BJ (cell line): ENCODE results near the gene SNRPB2. TPM values are rescaled to one million over a fixed set of nuclear protein-coding genes. Genes with fewer than 3 reads are reported as not detected.

Experiments
- CTCF ChIA-PET: fragments of 350-600 bp; formaldehyde crosslinking; extraction: SDS; loops from one replicate; lab custom pipeline; 2021; ENCODE audit warnings: antibody characterized with exemption, inconsistent platforms; lab: Yijun Ruan, JAX
- POLR2A ChIA-PET: fragments of 300-600 bp; sonication (Branson Sonifier 250); formaldehyde crosslinking; extraction: SDS; loops from one replicate; lab custom pipeline; 2021; ENCODE audit warnings: antibody characterized with exemption; lab: Charles Lee
- DNase-seq: peaks from one replicate; pipeline ENCODE4 v3.0.0-alpha.2; 2011; ENCODE audit warnings: low read depth
- H3K27me3 ChIP-seq: 2 replicates; pipeline ENCODE4 v1.6.0; 2011; ENCODE audit warnings: low read length; ENCODE audit not compliant: control insufficient read depth, insufficient read depth
- H3K36me3 ChIP-seq: 2 replicates; pipeline ENCODE4 v1.5.1; 2011; ENCODE audit warnings: low read length; ENCODE audit not compliant: control insufficient read depth, insufficient read depth
- H3K4me3 ChIP-seq: 2 replicates; pipeline ENCODE4 v1.5.1; 2011; ENCODE audit warnings: low read depth, mild to moderate bottlenecking, control low read depth, low read length
- CTCF ChIP-seq: IDR thresholded peaks from 2 replicates; pipeline ENCODE4 v1.5.1; 2011; ENCODE audit warnings: low read depth, mild to moderate bottlenecking, control low read depth, inconsistent platforms, low read length, moderate library complexity; ENCODE audit not compliant: insufficient read depth
- polyA plus RNA-seq: library from polyadenylated mRNA; depleted of rRNA; stranded (reverse); fragments of >200 nt; gene quantifications from 2 replicates; pipeline ENCODE4 v1.2.3, GENCODE V29; 2011

SNRPB2 gene
- polyA plus RNA-seq, 1 experiment = 28.1 TPM

DNA sequence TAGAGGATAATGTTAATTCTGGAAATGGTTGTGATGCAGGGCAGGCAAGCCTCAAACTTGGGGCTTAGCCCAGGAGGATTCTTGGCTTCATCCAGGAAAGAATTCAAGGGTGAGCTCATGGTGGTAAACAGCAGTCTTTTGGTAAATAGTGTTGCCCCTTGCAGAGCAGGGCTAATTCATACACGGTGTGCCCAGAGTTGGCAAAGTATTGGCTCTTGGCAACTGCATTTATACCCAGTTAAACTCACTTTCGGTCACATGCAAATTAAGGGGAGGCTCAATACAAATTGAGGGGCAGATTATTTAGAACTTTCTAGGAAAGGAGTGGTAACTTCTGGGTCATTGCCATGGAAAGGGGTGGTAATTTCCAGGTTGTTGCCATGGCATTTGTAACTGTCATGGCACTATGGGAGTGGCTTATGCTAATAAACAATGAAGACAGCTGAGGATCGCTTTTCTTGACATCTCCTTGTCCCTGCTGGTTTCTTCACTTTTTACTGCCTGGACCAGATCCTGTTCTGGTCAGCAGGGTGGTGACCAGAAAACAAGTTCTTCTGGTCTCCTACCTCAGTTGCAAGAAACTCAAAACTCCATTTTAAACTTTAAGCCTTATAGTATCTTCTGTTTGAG, 14.5 kb downstream of the SNRPB2 start:
- DNase-seq = no peak
- TF ChIP-seq CTCF = no peak
- ChIA-PET CTCF (no interaction called here), POLR2A (no interaction called here)
- Histone ChIP-seq H3K4me3 (no peak overlapping the region), H3K27me3 (no peaks in the 10 kb centered on the region), H3K36me3 (no peaks in the 10 kb centered on the region)

DNA sequence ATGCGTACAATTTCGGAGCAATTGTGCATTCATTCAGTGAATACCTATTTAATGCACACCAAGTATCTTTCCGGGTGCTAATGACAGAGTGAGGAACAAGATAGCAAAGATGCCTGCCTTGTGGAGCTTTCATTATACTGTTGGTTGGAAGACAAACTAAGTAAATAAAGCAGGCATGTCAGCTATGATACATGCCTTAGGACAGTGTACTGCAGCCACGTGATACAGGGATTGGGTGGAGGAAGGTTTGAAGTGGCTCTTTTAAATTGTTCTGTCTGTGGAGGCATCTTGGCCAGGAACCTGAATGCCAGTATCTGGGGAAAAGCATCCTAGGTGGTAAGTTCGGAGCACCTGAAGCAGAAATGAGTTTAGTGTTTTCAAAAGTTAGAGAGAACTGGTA, 15.4 kb downstream of the SNRPB2 start:
- DNase-seq = no peak
- Histone ChIP-seq H3K36me3 (no peaks in the 10 kb centered on the region), H3K27me3 (no peaks in the 10 kb centered on the region; the same call in 1 of the 2 replicates), H3K4me3 (no peak overlapping the region)
- no peak for TF ChIP-seq CTCF
- ChIA-PET CTCF (no interaction called here), POLR2A (no interaction called here)

DNA sequence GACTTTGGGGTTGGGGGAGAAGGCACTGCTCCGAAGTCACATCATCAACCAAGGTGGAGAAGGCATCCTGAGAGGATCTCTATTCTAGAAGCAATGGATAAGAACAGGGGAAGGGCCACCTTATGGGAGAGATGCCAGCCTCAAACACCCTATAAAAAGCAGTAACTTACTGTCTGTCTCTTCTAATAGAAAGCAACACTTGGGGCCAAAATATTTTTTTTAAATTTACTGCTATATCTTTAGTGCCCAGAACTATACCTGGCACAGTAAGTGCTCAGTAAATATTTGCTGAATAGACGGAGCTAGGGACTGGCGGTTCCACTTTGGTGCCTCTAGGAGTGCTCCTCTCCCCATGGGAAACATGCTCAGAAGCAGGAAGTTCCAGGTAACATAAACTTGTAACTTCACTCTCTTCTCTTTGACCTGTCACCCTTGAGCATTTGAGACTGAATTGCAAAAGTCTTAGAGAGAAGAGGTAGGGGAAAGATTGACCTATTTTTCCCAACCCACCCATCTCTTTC, 17.5 kb downstream of the SNRPB2 start:
- TF ChIP-seq CTCF = no peak
- no peaks in the 10 kb centered on the region for H3K36me3 ChIP-seq

DNA sequence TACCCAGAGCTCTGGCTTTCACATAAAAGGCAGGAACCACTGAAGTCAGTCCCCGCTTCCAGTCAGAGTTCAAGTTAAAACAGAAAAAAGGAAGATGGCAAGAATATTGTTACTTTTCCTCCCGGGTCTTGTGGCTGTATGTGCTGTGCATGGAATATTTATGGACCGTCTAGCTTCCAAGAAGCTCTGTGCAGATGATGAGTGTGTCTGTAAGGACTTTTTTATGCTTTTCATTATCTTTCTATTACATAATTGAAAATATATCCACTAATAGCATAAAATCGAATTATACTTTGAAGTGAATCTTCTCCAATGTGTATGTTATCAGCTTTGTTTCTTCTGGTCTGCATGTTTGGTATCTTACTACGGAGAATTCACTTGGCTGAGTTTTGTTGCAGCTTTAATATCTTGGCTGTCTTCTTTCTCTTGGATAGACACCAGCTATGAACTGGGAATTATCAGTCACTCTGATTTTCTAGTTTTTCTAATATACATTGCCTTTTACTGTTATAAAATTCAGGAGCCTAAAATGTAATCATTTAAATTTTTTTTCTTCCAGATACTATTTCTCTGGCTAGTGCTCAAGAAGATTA, 18.6 kb downstream of the SNRPB2 start, which contains the start of gene OTOR:
Gene OTOR (plus strand): TSS at position 51 of the 593 bp plus-strand sequence. CDS start 44 bp downstream, at position 95.
- POLR2A ChIA-PET = no interaction called here
- Histone ChIP-seq H3K36me3 (no peaks in the 10 kb centered on the region), H3K27me3 (no peaks in the 10 kb centered on the region; the same call in none of the 2 replicates), H3K4me3 (no peak within 1 kb of the TSS)
- CTCF ChIA-PET = interaction anchor here (1.0 to 1.1 kb wide), 2 partner anchors 9 to 13 kb away, joined by 3 to 7 read pairs; no protein-coding TSS in a partner anchor
- TF ChIP-seq CTCF = no peak
- no peak for DNase-seq

More for the DNA sequence above, 17.5 kb downstream of the SNRPB2 start:
- Histone ChIP-seq H3K4me3 (no peak overlapping the region), H3K27me3 (no peaks in the 10 kb centered on the region; the same call in none of the 2 replicates)
- POLR2A ChIA-PET = no interaction called here
- DNase-seq = no peak
- CTCF ChIA-PET = no interaction called here

GRCh38 chr20:16749573-16749972, 19.7 kb downstream of the SNRPB2 start:
- DNase-seq = no peak
- TF ChIP-seq CTCF = no peak
- Histone ChIP-seq H3K27me3 (no peaks in the 10 kb centered on the region; the same call in none of the 2 replicates), H3K4me3 (no peak overlapping the region), H3K36me3 (no peaks in the 10 kb centered on the region)
- ChIA-PET POLR2A (no interaction called here), CTCF (interaction anchor here (4.6 kb wide), 1 partner anchor 11 kb away, joined by 27 read pairs; no protein-coding TSS in a partner anchor)
